ENCODE measurements around the gene KAT2A. TPM values are rescaled to one million over a fixed set of nuclear protein-coding genes. Genes with fewer than 3 reads are reported as not detected.

Gene KAT2A
- total RNA-seq, 1 experiment from 2014 or later: 41.2 TPM

DNA sequence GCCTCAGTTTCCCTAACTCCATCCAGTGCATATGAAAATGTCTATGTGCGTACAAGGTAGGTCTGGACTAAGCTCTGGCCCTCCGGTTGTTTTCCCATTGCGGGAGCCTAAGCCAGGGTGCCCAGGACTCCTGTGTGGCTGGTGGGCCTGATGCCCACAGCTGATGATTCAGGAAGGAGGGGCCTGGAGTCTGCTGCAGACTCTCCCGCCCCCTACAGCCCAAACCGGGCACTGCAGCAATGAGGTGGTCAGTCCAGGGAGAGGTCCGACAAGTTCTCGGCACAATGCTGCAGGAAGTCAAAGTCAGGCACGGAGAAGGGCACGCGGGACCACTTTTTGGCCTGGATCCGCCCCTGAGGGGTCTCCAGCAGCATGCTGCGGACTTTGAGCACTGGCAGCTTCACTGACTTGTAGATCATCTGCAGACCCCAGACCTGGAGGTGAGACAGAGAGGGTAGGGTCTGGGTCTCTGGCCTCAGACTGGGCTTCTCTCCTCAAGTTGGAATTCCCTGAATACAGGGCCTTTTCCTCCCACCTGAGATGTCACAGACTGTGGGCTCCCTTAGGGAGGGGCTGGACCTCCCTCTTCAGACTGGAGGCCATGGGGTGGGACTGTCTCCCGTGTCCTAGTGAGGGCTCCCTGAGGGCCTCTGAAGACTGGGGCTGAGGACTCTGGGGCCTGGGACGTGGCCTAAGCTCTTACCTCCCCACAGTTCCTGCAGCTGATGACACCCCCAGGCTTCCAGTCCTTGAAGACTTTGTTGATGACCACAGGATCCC lies 19.5 kb downstream of the KAT2A start:
- Histone ChIP-seq H3K4me1 (ENCODE audit: control insufficient read depth in 1 of 2, insufficient read depth in 2 of 2, low read length in 2 of 2) (peaks cover 0 to 8% of the 10 kb centered on the region in 2 experiments; a peak in 3 of 4 replicates), H3K27ac (ENCODE audit: low read depth, low read length) (no peak overlapping the region), H3K9me2 (ENCODE audit: insufficient read depth) (no peaks in the 10 kb centered on the region), H2AFZ (ENCODE audit: low read depth, low read length, poor library complexity, severe bottlenecking) (no peak overlapping the region), H3K4me3 (replicated peaks in 1 of 2; ENCODE audit: low read depth in 1 of 2, low read length in 2 of 2) (0 out of 4 replicates have a peak overlapping the region, but pooled peaks of 1 of the 2 experiments have one; percentile 19), H3K9ac (ENCODE audit: low read length) (no peak overlapping the region), H3K4me2 (ENCODE audit: low read length) (peak overlapping the region; percentile 55), H3K79me2 (ENCODE audit: insufficient read depth, low read length) (no peaks in the 10 kb centered on the region), H4K20me1 (ENCODE audit: insufficient read depth) (no peaks in the 10 kb centered on the region), H3K36me3 (ENCODE audit: control insufficient read depth in 1 of 2, insufficient read depth in 2 of 2, low read length in 2 of 2) (no peaks in the 10 kb centered on the region), H3K9me3 (ENCODE audit: control insufficient read depth in 1 of 2, insufficient read depth in 1 of 2, low read depth in 1 of 2, low read length in 2 of 2) (no peaks in the 10 kb centered on the region), H3K27me3 (ENCODE audit: insufficient read depth, low read length) (no peaks in the 10 kb centered on the region)
- DNase-seq (ENCODE audit: low read depth, low spot score) (peak; percentile 61), ATAC-seq (peak; percentile 94)
- CTCF ChIA-PET: interaction anchor here (0.6 to 2.3 kb wide), 14 partner anchors 10 to 290 kb away, joined by 3 to 15 read pairs (median 4); partner anchors contain the start of genes CNP, DHX58, DNAJC7 and KAT2A
- POLR2A ChIA-PET: interaction anchor here (0.6 kb wide), 1 partner anchor 54 kb away, joined by 3 read pairs; no protein-coding TSS in a partner anchor
- RAD21 ChIA-PET (ENCODE audit: low non-redundant PET in 1 of 2, low total read pairs in 2 of 2, uncharacterized antibody in 2 of 2, unreplicated experiment in 2 of 2): no interaction called here
- intact Hi-C loops (cut with micrococcal nuclease): loop anchor here (1.0 to 5.0 kb wide), 3 partner anchors 34 to 139 kb away; no protein-coding TSS in a partner anchor
- no TSS peak for BruUV-seq (replicated peaks)
- TF ChIP-seq, protein P1, sequence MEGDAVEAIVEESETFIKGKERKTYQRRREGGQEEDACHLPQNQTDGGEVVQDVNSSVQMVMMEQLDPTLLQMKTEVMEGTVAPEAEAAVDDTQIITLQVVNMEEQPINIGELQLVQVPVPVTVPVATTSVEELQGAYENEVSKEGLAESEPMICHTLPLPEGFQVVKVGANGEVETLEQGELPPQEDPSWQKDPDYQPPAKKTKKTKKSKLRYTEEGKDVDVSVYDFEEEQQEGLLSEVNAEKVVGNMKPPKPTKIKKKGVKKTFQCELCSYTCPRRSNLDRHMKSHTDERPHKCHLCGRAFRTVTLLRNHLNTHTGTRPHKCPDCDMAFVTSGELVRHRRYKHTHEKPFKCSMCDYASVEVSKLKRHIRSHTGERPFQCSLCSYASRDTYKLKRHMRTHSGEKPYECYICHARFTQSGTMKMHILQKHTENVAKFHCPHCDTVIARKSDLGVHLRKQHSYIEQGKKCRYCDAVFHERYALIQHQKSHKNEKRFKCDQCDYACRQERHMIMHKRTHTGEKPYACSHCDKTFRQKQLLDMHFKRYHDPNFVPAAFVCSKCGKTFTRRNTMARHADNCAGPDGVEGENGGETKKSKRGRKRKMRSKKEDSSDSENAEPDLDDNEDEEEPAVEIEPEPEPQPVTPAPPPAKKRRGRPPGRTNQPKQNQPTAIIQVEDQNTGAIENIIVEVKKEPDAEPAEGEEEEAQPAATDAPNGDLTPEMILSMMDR (IDR thresholded peaks at IDR 0.05 in 2 of 3, conservative IDR thresholded peaks at IDR 0.05 in 1 of 3; ENCODE audit: borderline replicate concordance in 1 of 3, insufficient read depth in 1 of 3, low read depth in 2 of 3, low read length in 2 of 3): peak; percentile 92 to 99 (median 99)
- TF ChIP-seq, protein P2, sequence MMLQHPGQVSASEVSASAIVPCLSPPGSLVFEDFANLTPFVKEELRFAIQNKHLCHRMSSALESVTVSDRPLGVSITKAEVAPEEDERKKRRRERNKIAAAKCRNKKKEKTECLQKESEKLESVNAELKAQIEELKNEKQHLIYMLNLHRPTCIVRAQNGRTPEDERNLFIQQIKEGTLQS (IDR thresholded peaks at IDR 0.05): no peak
- TF ChIP-seq FOSL1 (IDR thresholded peaks at IDR 0.05; ENCODE audit: low read depth) (no peak), ZNF274 (IDR thresholded peaks at IDR 0.05; ENCODE audit: low read depth, low read length) (no peak), RAD21 (IDR thresholded peaks at IDR 0.05; ENCODE audit: low read depth) (peak; percentile 94), CEBPB (IDR thresholded peaks at IDR 0.05; ENCODE audit: low read depth) (no peak), JUND (IDR thresholded peaks at IDR 0.05) (no peak), SP1 (IDR thresholded peaks at IDR 0.05; ENCODE audit: low read depth) (no peak), POLR2A (IDR thresholded peaks at IDR 0.05; ENCODE audit: borderline replicate concordance, extremely low read depth, insufficient read depth, insufficient read length) (no peak), TCF7L2 (IDR thresholded peaks at IDR 0.05; ENCODE audit: borderline replicate concordance, extremely low read depth, insufficient read depth, insufficient read length) (no peak), EGR1 (IDR thresholded peaks at IDR 0.05; ENCODE audit: low read depth) (no peak), CBX3 (IDR thresholded peaks at IDR 0.05; ENCODE audit: low read depth) (no peak), EZH2 (IDR thresholded peaks at IDR 0.05) (no peak), ELF1 (IDR thresholded peaks at IDR 0.05; ENCODE audit: borderline replicate concordance, low read depth) (no peak), SRF (IDR thresholded peaks at IDR 0.05; ENCODE audit: low read depth) (no peak)
- TF ChIP-seq, protein P3, sequence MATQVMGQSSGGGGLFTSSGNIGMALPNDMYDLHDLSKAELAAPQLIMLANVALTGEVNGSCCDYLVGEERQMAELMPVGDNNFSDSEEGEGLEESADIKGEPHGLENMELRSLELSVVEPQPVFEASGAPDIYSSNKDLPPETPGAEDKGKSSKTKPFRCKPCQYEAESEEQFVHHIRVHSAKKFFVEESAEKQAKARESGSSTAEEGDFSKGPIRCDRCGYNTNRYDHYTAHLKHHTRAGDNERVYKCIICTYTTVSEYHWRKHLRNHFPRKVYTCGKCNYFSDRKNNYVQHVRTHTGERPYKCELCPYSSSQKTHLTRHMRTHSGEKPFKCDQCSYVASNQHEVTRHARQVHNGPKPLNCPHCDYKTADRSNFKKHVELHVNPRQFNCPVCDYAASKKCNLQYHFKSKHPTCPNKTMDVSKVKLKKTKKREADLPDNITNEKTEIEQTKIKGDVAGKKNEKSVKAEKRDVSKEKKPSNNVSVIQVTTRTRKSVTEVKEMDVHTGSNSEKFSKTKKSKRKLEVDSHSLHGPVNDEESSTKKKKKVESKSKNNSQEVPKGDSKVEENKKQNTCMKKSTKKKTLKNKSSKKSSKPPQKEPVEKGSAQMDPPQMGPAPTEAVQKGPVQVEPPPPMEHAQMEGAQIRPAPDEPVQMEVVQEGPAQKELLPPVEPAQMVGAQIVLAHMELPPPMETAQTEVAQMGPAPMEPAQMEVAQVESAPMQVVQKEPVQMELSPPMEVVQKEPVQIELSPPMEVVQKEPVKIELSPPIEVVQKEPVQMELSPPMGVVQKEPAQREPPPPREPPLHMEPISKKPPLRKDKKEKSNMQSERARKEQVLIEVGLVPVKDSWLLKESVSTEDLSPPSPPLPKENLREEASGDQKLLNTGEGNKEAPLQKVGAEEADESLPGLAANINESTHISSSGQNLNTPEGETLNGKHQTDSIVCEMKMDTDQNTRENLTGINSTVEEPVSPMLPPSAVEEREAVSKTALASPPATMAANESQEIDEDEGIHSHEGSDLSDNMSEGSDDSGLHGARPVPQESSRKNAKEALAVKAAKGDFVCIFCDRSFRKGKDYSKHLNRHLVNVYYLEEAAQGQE (IDR thresholded peaks at IDR 0.05; ENCODE audit: low read depth): no peak
- TF ChIP-seq, protein P4, sequence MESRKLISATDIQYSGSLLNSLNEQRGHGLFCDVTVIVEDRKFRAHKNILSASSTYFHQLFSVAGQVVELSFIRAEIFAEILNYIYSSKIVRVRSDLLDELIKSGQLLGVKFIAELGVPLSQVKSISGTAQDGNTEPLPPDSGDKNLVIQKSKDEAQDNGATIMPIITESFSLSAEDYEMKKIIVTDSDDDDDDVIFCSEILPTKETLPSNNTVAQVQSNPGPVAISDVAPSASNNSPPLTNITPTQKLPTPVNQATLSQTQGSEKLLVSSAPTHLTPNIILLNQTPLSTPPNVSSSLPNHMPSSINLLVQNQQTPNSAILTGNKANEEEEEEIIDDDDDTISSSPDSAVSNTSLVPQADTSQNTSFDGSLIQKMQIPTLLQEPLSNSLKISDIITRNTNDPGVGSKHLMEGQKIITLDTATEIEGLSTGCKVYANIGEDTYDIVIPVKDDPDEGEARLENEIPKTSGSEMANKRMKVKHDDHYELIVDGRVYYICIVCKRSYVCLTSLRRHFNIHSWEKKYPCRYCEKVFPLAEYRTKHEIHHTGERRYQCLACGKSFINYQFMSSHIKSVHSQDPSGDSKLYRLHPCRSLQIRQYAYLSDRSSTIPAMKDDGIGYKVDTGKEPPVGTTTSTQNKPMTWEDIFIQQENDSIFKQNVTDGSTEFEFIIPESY (IDR thresholded peaks at IDR 0.05; ENCODE audit: extremely low read depth, insufficient replicate concordance, low read length): no peak
- TF ChIP-seq, protein P5, sequence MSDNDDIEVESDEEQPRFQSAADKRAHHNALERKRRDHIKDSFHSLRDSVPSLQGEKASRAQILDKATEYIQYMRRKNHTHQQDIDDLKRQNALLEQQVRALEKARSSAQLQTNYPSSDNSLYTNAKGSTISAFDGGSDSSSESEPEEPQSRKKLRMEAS (IDR thresholded peaks at IDR 0.05): no peak
